Thymus (tissue), 11 donors: ENCODE data around the gene PHF2. TPM values are rescaled to one million over a fixed set of nuclear protein-coding genes. Genes with fewer than 3 reads are reported as not detected.

Experiments used
- DNase-seq, 9 donors: peaks; one replicate each; pipeline ENCODE4 v3.0.0-alpha.2; 2013; ENCODE audit warnings: low spot score in 9 of 9, low read depth in 6 of 9, missing footprints in 1 of 9
- H3K27ac ChIP-seq, 2 donors: one replicate each; pipeline ENCODE4 v1.5.1; 2013; ENCODE audit warnings: control low read depth in 1 of 2, low read depth in 1 of 2, low read length in 1 of 2, mild to moderate bottlenecking in 1 of 2, moderate library complexity in 1 of 2
- H3K27me3 ChIP-seq, 2 donors: one replicate each; pipeline ENCODE4 v1.5.1; 2013; ENCODE audit warnings: low read length in 1 of 2; ENCODE audit not compliant: control insufficient read depth in 2 of 2, insufficient read depth in 1 of 2
- H3K36me3 ChIP-seq, 2 donors: one replicate each; pipeline ENCODE4 v1.5.1; 2013; ENCODE audit warnings: low read length in 1 of 2, mild to moderate bottlenecking in 1 of 2, moderate library complexity in 1 of 2; ENCODE audit not compliant: control insufficient read depth in 2 of 2, insufficient read depth in 2 of 2
- H3K4me1 ChIP-seq, 2 donors: one replicate each; pipeline ENCODE4 v1.5.1; 2013; ENCODE audit warnings: low read length in 2 of 2; ENCODE audit not compliant: control insufficient read depth in 2 of 2, insufficient read depth in 2 of 2
- H3K4me3 ChIP-seq, 2 donors: one replicate each; pipeline ENCODE4 v1.5.1; 2013; ENCODE audit warnings: low read length in 2 of 2, control low read depth in 1 of 2, mild to moderate bottlenecking in 1 of 2
- H3K9me3 ChIP-seq, 2 donors: one replicate each; pipeline ENCODE4 v1.5.1; 2013; ENCODE audit warnings: low read length in 1 of 2, mild to moderate bottlenecking in 1 of 2; ENCODE audit not compliant: control insufficient read depth in 2 of 2, insufficient read depth in 1 of 2
- WGBS: extraction: QIAGEN DNeasy Blood & Tissue Kit; methylation state at CpG from one replicate; pipeline ENCODE4 v1.1.7; 2013; 5-methylcytosine and 5-hydroxymethylcytosine counted together
- polyA plus RNA-seq: library from polyadenylated mRNA; stranded (reverse); fragments of 200-250 nt; gene quantifications from one replicate; pipeline ENCODE4 v1.2.3, GENCODE V29; 2013
- total RNA-seq: library from RNA; stranded (reverse); fragments of 120-200 nt; gene quantifications from one replicate; pipeline ENCODE4 v1.2.4, GENCODE V29; 2013
- donor health status: healthy.

PHF2 gene
- total and polyA plus RNA-seq, 2 donors, result 13.6 to 26.8 TPM

GRCh38 chr9:93543117-93543516 is 33.3 kb upstream of the PHF2 start:
- Histone ChIP-seq H3K27ac (no peak overlapping the region), H3K27me3 (no peaks in the 10 kb centered on the region), H3K9me3 (no peaks in the 10 kb centered on the region), H3K36me3 (peaks cover 45 to 57% of the 10 kb centered on the region in 2 donors), H3K4me1 (no peaks in the 10 kb centered on the region), H3K4me3 (no peak overlapping the region)
- 97% methylated on average over 9 of the region's 9 CpGs for WGBS
- DNase-seq, result no peak

- H3K27me3 ChIP-seq, result no peaks in the 10 kb centered on the region
- DNase-seq, result no peak
- peaks cover 37 to 57% of the 10 kb centered on the region in 2 donors for H3K36me3 ChIP-seq
- 98% methylated on average over 11 of the region's 11 CpGs for WGBS
- no peaks in the 10 kb centered on the region for H3K4me1 ChIP-seq
- H3K27ac ChIP-seq, result no peak overlapping the region
- no peak overlapping the region for H3K4me3 ChIP-seq
- no peaks in the 10 kb centered on the region for H3K9me3 ChIP-seq
Measured at GRCh38 chr9:93546356-93546755, 30.0 kb upstream of the PHF2 start.

GRCh38 chr9:93549611-93550010 is 26.8 kb upstream of the PHF2 start:
- H3K4me1 ChIP-seq, result no peaks in the 10 kb centered on the region
- no peak overlapping the region for H3K4me3 ChIP-seq
- H3K9me3 ChIP-seq, result no peaks in the 10 kb centered on the region
- no peaks in the 10 kb centered on the region for H3K27me3 ChIP-seq
- no peak for DNase-seq
- peaks cover 41 to 60% of the 10 kb centered on the region in 2 donors for H3K36me3 ChIP-seq
- no peak overlapping the region for H3K27ac ChIP-seq
- 92% methylated on average over 5 of the region's 5 CpGs for WGBS

- WGBS, result 97% methylated on average over 1 of the region's 1 CpG
- no peak overlapping the region for H3K4me3 ChIP-seq
- H3K27me3 ChIP-seq, result no peaks in the 10 kb centered on the region
- no peak for DNase-seq
- peaks cover 29 to 63% of the 10 kb centered on the region in 2 donors for H3K36me3 ChIP-seq
- H3K9me3 ChIP-seq, result no peaks in the 10 kb centered on the region
- no peak overlapping the region for H3K27ac ChIP-seq
- no peaks in the 10 kb centered on the region for H3K4me1 ChIP-seq
Measured at GRCh38 chr9:93552923-93553322, 23.5 kb upstream of the PHF2 start.

- H3K27me3 ChIP-seq, result no peaks in the 10 kb centered on the region
- H3K9me3 ChIP-seq, result no peaks in the 10 kb centered on the region
- peaks cover 45 to 68% of the 10 kb centered on the region in 2 donors for H3K36me3 ChIP-seq
- no peak overlapping the region for H3K27ac ChIP-seq
- no peaks in the 10 kb centered on the region for H3K4me1 ChIP-seq
- H3K4me3 ChIP-seq, result no peak overlapping the region
- WGBS, result 99% methylated on average over 4 of the region's 4 CpGs
- no peak for DNase-seq
Measured at GRCh38 chr9:93555370-93555769, 21.0 kb upstream of the PHF2 start.

- H3K4me1 ChIP-seq, result no peaks in the 10 kb centered on the region
- no peak for DNase-seq
- H3K27me3 ChIP-seq, result no peaks in the 10 kb centered on the region
- H3K4me3 ChIP-seq, result no peak overlapping the region
- H3K27ac ChIP-seq, result no peak overlapping the region
- H3K36me3 ChIP-seq, result peaks cover 43 to 67% of the 10 kb centered on the region in 2 donors
- WGBS, result 96% methylated on average over 15 of the region's 15 CpGs
- H3K9me3 ChIP-seq, result no peaks in the 10 kb centered on the region
Measured at GRCh38 chr9:93557366-93558137, 18.8 kb upstream of the PHF2 start.

GRCh38 chr9:93558503-93558902 is 17.9 kb upstream of the PHF2 start:
- no peak overlapping the region for H3K4me3 ChIP-seq
- no peak overlapping the region for H3K27ac ChIP-seq
- no peaks in the 10 kb centered on the region for H3K27me3 ChIP-seq
- WGBS, result 97% methylated on average over 14 of the region's 14 CpGs
- H3K4me1 ChIP-seq, result no peaks in the 10 kb centered on the region
- no peak for DNase-seq
- H3K9me3 ChIP-seq, result no peaks in the 10 kb centered on the region
- peaks cover 49 to 72% of the 10 kb centered on the region in 2 donors for H3K36me3 ChIP-seq

GRCh38 chr9:93560991-93561390 is 15.4 kb upstream of the PHF2 start:
- H3K27me3 ChIP-seq, result no peaks in the 10 kb centered on the region
- WGBS, result 73% methylated on average over 5 of the region's 5 CpGs
- DNase-seq, result no peak
- no peak overlapping the region for H3K27ac ChIP-seq
- H3K4me3 ChIP-seq, result no peak overlapping the region
- no peaks in the 10 kb centered on the region for H3K4me1 ChIP-seq
- no peaks in the 10 kb centered on the region for H3K9me3 ChIP-seq
- peaks cover 48 to 66% of the 10 kb centered on the region in 2 donors for H3K36me3 ChIP-seq

GRCh38 chr9:93562157-93562556 is 14.2 kb upstream of the PHF2 start:
- WGBS, result over 99% methylated on average over 2 of the region's 2 CpGs
- Histone ChIP-seq H3K4me1 (peaks cover 2 to 5% of the 10 kb centered on the region in 2 donors), H3K27ac (no peak overlapping the region), H3K36me3 (peaks cover 48 to 57% of the 10 kb centered on the region in 2 donors), H3K9me3 (no peaks in the 10 kb centered on the region), H3K4me3 (no peak overlapping the region), H3K27me3 (no peaks in the 10 kb centered on the region)
- no peak for DNase-seq
